ENCODE measurements around the gene NDUFS4. TPM values are rescaled to one million over a fixed set of nuclear protein-coding genes. Genes with fewer than 3 reads are reported as not detected.

NDUFS4 gene
- total RNA-seq, 1 donor from 2014 or later: 54.6 TPM

GRCh38 chr5:53558966-53559365, 1.5 kb upstream of the NDUFS4 start:
- no peak for ATAC-seq
- Histone ChIP-seq H3K36me3 (no peaks in the 10 kb centered on the region), H3K27ac (no peak overlapping the region), H3K4me3 (no peak overlapping the region), H3K9me3 (no peaks in the 10 kb centered on the region), H3K27me3 (ENCODE audit: low read depth) (no peaks in the 10 kb centered on the region), H3K4me1 (peaks cover 27% of the 10 kb centered on the region)
- TF ChIP-seq, protein P1, sequence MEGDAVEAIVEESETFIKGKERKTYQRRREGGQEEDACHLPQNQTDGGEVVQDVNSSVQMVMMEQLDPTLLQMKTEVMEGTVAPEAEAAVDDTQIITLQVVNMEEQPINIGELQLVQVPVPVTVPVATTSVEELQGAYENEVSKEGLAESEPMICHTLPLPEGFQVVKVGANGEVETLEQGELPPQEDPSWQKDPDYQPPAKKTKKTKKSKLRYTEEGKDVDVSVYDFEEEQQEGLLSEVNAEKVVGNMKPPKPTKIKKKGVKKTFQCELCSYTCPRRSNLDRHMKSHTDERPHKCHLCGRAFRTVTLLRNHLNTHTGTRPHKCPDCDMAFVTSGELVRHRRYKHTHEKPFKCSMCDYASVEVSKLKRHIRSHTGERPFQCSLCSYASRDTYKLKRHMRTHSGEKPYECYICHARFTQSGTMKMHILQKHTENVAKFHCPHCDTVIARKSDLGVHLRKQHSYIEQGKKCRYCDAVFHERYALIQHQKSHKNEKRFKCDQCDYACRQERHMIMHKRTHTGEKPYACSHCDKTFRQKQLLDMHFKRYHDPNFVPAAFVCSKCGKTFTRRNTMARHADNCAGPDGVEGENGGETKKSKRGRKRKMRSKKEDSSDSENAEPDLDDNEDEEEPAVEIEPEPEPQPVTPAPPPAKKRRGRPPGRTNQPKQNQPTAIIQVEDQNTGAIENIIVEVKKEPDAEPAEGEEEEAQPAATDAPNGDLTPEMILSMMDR (IDR thresholded peaks at IDR 0.05): no peak
- intact Hi-C loops (cut with DNase I): no loop called here
- no peak for DNase-seq

- peak in 1 of 2 donors; percentile 26 for ATAC-seq
- Histone ChIP-seq H3K36me3 (no peaks in the 10 kb centered on the region), H3K27ac (peak overlapping the region; percentile 87), H3K4me3 (peak overlapping the region; percentile 80), H3K4me1 (peaks cover 37% of the 10 kb centered on the region), H3K27me3 (ENCODE audit: low read depth) (no peaks in the 10 kb centered on the region), H3K9me3 (no peaks in the 10 kb centered on the region)
- no peak for DNase-seq
- intact Hi-C loops (cut with DNase I): no loop called here
- TF ChIP-seq, protein P1 (IDR thresholded peaks at IDR 0.05): no peak
Observed at GRCh38 chr5:53560028-53560427, 411 bp upstream of the NDUFS4 start.

DNA sequence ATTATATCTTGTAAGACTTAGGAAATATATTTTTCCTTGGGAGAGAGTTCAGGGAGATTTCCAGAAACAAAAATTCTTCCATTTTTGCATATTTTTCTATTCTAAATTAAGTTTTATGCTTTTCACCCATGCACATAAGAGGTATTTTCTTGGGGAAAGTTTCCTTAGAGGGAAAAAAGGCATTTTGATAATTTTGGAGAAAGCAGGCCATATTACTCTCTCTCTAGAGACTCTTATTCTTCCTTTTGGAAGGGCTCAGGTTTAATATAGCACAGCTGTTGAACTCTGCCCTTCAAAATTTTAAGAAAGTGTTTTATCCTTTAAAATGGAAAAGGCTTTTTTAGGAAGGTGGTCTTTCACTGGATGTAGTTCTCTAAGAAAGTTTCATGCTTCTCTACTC, 8.0 kb downstream of the NDUFS4 start:
- no peak for ATAC-seq
- H3K27me3 ChIP-seq (ENCODE audit: low read depth): no peaks in the 10 kb centered on the region
- TF ChIP-seq, protein P1 (IDR thresholded peaks at IDR 0.05): no peak
- H3K4me1 ChIP-seq: peaks cover 30% of the 10 kb centered on the region
- DNase-seq: no peak
- no peaks in the 10 kb centered on the region for H3K9me3 ChIP-seq
- H3K4me3 ChIP-seq: no peak overlapping the region
- H3K36me3 ChIP-seq: no peaks in the 10 kb centered on the region
- intact Hi-C loops (cut with DNase I): no loop called here
- no peak overlapping the region for H3K27ac ChIP-seq

- H3K9me3 ChIP-seq: no peaks in the 10 kb centered on the region
- no peak overlapping the region for H3K4me3 ChIP-seq
- no peak for ATAC-seq
- intact Hi-C loops (cut with DNase I): no loop called here
- no peak overlapping the region for H3K27ac ChIP-seq
- H3K27me3 ChIP-seq (ENCODE audit: low read depth): no peaks in the 10 kb centered on the region
- H3K4me1 ChIP-seq: peaks cover 26% of the 10 kb centered on the region
- TF ChIP-seq, protein P1 (IDR thresholded peaks at IDR 0.05): no peak
- no peaks in the 10 kb centered on the region for H3K36me3 ChIP-seq
- no peak for DNase-seq
Observed at GRCh38 chr5:53568871-53569270, 8.4 kb downstream of the NDUFS4 start.

GRCh38 chr5:53569453-53569852, 9.0 kb downstream of the NDUFS4 start:
- ATAC-seq (no peak), DNase-seq (no peak)
- Histone ChIP-seq H3K4me3 (no peak overlapping the region), H3K27me3 (ENCODE audit: low read depth) (no peaks in the 10 kb centered on the region), H3K9me3 (no peaks in the 10 kb centered on the region), H3K36me3 (no peaks in the 10 kb centered on the region), H3K27ac (no peak overlapping the region), H3K4me1 (peaks cover 20% of the 10 kb centered on the region)
- TF ChIP-seq, protein P1 (IDR thresholded peaks at IDR 0.05): no peak
- intact Hi-C loops (cut with DNase I): no loop called here

DNA sequence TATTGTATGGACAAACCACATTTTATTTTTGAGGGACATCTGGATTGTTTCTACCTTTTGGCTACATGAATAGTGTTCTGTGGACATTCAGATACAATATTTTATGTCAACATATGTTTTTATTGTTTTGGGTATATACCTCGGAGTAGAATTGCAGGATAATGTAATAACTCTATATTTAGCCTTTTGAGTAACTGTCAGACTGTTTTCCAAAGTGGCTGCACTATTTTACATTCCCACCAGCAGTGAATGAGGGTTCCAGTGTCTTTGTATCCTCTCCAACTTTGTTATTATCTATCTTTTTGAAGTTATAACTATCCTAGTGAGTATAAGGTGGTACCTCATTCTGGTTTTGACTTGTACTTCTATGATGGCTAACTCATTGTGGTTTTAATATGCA, 11.0 kb downstream of the NDUFS4 start:
- Histone ChIP-seq H3K4me1 (peaks cover 24% of the 10 kb centered on the region), H3K4me3 (no peak overlapping the region), H3K36me3 (no peaks in the 10 kb centered on the region), H3K27me3 (ENCODE audit: low read depth) (no peaks in the 10 kb centered on the region), H3K27ac (no peak overlapping the region), H3K9me3 (no peaks in the 10 kb centered on the region)
- intact Hi-C loops (cut with DNase I): no loop called here
- ATAC-seq: no peak
- TF ChIP-seq, protein P1 (IDR thresholded peaks at IDR 0.05): no peak
- DNase-seq: no peak

Data from lower lobe of right lung (tissue), 2 donors.